ENCODE results near the gene CFAP299.

Gene CFAP299

DNA sequence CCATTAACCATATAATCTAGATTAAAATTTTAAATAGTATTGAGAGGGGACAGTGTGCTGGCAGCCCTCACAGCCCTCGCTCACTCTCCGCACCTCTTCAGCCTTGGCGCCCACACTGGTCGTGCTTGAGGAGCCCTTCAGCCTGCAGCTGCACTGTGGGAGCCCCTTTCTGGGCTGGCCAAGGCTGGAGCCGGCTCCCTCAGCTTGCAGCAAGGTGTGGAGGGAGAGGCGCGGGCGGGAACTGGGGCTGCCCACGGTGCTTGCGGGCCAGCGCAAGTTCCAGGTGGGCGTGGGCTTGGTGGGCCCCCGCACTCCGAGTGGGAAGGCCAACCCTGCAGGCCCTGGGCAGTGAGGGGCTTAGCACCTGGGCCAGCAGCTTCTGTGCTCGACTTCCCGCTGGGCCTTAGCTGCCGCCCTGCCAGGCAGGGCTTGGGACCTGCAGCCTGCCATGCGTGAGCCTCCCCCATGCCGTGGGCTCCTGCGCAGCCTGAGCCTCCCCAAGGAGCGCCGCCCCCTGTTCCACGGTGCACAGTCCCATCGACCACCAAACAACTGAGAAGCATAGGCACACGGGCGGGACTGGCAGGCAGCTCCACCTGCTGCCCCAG, 32.8 kb upstream of the CFAP299 start:
- in situ Hi-C loops (cut with MboI; ENCODE audit: low pct_unique_long_range_greater_than_20kb, low sequenced_read_pairs, unreplicated experiment), result no loop called here
- TF ChIP-seq, protein P1, sequence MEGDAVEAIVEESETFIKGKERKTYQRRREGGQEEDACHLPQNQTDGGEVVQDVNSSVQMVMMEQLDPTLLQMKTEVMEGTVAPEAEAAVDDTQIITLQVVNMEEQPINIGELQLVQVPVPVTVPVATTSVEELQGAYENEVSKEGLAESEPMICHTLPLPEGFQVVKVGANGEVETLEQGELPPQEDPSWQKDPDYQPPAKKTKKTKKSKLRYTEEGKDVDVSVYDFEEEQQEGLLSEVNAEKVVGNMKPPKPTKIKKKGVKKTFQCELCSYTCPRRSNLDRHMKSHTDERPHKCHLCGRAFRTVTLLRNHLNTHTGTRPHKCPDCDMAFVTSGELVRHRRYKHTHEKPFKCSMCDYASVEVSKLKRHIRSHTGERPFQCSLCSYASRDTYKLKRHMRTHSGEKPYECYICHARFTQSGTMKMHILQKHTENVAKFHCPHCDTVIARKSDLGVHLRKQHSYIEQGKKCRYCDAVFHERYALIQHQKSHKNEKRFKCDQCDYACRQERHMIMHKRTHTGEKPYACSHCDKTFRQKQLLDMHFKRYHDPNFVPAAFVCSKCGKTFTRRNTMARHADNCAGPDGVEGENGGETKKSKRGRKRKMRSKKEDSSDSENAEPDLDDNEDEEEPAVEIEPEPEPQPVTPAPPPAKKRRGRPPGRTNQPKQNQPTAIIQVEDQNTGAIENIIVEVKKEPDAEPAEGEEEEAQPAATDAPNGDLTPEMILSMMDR (IDR thresholded peaks at IDR 0.05; ENCODE audit: extremely low read depth, insufficient read depth, missing control alignments), result no peak
- no peak for DNase-seq (ENCODE audit: low spot score)

DNA sequence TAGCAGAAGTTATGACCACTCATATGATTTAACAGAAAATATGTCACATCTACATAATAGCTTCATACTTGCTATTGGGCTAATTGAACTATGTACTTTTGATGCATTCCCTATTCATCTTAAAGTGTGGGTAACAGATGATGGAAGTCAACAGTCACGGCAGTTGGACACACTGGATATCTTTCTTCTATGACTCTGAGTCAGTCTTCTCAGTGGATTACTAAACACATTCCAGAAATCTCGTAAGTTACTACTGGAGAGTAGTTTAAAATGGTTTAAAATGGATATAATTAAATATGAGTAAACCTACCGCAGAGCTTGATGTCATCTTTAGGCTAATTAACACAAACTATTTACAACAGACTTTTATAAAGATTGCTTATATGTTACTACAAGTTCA, 30.1 kb upstream of the CFAP299 start:
- DNase-seq (ENCODE audit: low spot score), result no peak
- TF ChIP-seq, protein P1 (IDR thresholded peaks at IDR 0.05; ENCODE audit: extremely low read depth, insufficient read depth, missing control alignments), result no peak
- in situ Hi-C loops (cut with MboI; ENCODE audit: low pct_unique_long_range_greater_than_20kb, low sequenced_read_pairs, unreplicated experiment), result no loop called here

DNA sequence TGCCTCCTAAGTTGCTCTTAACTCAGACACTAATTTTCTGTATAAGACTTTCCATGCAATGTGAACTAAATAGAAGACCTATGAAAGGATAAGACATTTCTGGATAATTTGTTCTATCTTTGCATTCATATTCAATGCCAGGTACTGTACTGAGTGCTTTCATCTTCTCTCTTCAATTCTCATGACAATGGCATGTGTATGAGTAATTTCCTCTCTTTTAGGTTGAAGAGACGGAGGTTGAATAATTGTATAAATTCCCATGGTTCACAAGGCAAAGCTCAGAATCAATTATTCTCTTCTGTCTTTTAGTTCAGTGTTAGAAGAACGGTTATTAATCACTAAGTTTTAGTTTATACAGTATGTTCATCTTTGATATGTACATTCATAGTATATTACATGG, 29.3 kb upstream of the CFAP299 start:
- TF ChIP-seq, protein P1 (IDR thresholded peaks at IDR 0.05; ENCODE audit: extremely low read depth, insufficient read depth, missing control alignments), result no peak
- in situ Hi-C loops (cut with MboI; ENCODE audit: low pct_unique_long_range_greater_than_20kb, low sequenced_read_pairs, unreplicated experiment), result no loop called here
- DNase-seq (ENCODE audit: low spot score), result no peak

DNA sequence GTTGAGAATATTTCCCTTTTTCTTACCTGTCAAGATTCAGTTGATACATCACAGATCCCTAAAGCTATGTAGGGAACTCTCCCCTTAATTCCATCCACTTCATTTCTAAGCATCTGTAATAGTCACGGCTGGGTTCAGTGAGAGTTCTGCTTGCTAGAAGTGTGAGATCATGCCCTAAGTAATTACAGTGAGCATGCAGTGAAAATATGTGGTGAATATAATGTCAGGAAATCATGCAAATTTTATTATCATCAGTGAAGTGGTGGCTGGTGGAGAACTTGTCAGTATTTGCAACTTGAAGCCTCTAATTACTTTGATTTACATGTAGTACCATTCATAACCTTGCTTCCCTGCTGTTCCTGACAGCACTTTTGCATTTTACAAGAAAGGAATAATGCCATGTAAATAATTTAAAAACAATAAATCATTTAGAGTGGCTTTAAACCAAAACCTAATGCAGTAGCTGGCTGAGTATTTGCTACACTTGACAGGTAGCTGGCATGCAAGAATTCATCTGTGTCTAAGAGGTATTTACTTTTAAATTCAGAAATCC, 28.3 kb upstream of the CFAP299 start:
- TF ChIP-seq, protein P1 (IDR thresholded peaks at IDR 0.05; ENCODE audit: extremely low read depth, insufficient read depth, missing control alignments), result no peak
- in situ Hi-C loops (cut with MboI; ENCODE audit: low pct_unique_long_range_greater_than_20kb, low sequenced_read_pairs, unreplicated experiment), result no loop called here
- no peak for DNase-seq (ENCODE audit: low spot score)

DNA sequence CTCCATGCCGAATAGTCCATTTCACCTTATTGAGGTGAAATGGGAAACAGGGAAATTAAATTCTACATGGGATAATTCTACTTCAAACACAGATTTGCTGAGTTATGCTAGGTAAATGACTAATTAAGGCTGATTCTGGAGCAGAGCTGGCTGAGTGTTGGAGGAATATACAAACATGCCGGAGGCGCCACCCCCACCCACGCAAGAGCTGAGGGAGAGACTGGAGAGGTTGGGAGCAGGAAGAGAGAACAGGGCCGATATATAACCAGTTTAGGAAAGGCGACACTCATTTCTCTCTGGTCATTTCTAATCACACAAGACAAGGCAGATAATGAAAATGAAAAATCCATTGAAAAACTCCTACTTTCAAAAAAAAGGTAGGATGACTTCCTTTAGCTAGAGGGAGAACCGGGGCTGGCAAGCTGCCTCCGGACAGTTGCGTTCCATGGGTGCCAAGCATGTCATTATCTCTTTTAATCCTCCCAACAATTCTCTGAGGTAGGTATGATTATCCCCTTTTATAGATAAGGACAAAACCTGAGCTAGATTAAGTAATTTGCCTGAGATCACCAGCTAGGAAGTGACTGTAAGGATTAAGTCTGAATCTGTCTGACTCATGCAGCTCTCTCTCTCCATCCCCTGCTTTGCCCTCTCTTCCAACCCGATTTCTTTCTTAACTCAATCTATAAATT, 27.6 kb upstream of the CFAP299 start:
- DNase-seq (ENCODE audit: low spot score), result no peak
- in situ Hi-C loops (cut with MboI; ENCODE audit: low pct_unique_long_range_greater_than_20kb, low sequenced_read_pairs, unreplicated experiment), result no loop called here
- TF ChIP-seq, protein P1 (IDR thresholded peaks at IDR 0.05; ENCODE audit: extremely low read depth, insufficient read depth, missing control alignments), result no peak

DNA sequence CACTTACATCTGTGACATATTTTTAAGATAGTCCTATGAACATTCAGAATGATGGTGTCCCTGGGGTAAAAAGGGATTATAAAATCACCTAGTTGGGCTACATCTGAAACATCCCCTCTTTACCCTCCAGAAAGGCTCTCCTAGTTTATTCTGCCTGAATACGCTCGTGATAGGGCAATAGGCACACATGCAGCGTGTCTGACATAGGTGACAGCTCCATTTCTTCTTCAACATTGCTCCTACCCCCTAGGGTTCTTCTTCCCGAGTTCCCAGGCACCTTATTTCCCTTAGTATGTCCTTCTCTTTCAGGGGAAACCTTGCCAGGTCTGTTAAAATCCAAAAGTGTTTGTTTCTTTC, 27.1 kb upstream of the CFAP299 start:
- TF ChIP-seq, protein P1 (IDR thresholded peaks at IDR 0.05; ENCODE audit: extremely low read depth, insufficient read depth, missing control alignments), result no peak
- in situ Hi-C loops (cut with MboI; ENCODE audit: low pct_unique_long_range_greater_than_20kb, low sequenced_read_pairs, unreplicated experiment), result no loop called here
- DNase-seq (ENCODE audit: low spot score), result no peak

Measured in GM13977 (cell line).